ENCODE data around the gene MAN2A1. TPM values are rescaled to one million over a fixed set of nuclear protein-coding genes. Genes with fewer than 3 reads are reported as not detected.

MAN2A1 gene
- total RNA-seq (2021) (128 and 138 TPM in 2 replicates), Bru-seq, nascent RNA (percentile 99 among the genes with signal in this experiment), BruChase-seq, experiment 1, labeled RNA remaining after a 2-hour chase (percentile 96 among the genes with signal in this experiment), BruChase-seq, experiment 2, labeled RNA remaining after a 6-hour chase (percentile 86 among the genes with signal in this experiment)
- long read RNA-seq, full-length matches to known transcripts, result 27 of 64 reads
- long read RNA-seq, partial matches to known transcripts, result 26 of 64 reads
- long read RNA-seq, other reads (novel, unspliced or antisense), result 11 of 64 reads

DNA sequence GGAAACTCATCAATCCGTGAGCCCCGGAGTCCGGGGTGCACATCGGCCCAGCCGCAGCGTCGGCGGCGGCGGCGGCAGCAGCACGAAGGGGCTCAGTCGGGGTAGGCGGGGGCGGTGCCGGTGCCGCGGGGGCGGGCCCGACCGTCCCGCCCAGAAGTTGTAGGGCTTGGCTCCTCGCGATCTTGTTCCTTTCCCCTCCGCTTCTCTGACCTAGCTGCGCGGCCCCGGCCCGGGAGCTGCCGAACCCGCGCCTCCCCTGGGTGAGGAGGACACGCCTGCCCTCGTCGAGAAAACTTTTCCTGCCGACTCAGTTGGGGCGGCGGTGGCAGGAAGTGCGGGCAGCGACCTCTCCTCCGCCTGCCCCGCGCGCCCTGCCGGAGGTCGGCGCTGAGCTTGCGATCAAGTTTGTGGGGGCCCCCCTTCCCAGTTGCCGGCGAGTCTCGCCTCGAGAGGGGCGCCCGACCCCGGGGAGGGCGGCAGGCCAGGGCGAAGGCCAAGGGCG lies at the start of gene MAN2A1:
Gene MAN2A1 (plus strand): TSS at position 188 of the 502 bp plus-strand sequence. CDS start 491 bp downstream, outside the sequence.
- BruUV-seq (replicated peaks), result no TSS peak
- CTCF ChIA-PET, result no interaction called here
- Histone ChIP-seq H3K4me1 (ENCODE audit: insufficient read depth, low read length, poor library complexity, severe bottlenecking) (peaks cover 35% of the 10 kb centered on the region), H3K9me3 (ENCODE audit: low read depth, low read length, poor library complexity, severe bottlenecking) (peaks cover 8% of the 10 kb centered on the region), H3K36me3 (ENCODE audit: insufficient read depth, low read length, poor library complexity, severe bottlenecking) (no peaks in the 10 kb centered on the region), H3K27me3 (replicated peaks; ENCODE audit: insufficient read depth, low read depth, low read length, poor library complexity) (no peaks in the 10 kb centered on the region), H3K4me3 (ENCODE audit: low read depth, low read length, poor library complexity, severe bottlenecking) (peak within 1 kb of the TSS; percentile 91), H3K27ac (ENCODE audit: low read depth, low read length, poor library complexity, severe bottlenecking) (peak within 1 kb of the TSS; percentile 95)
- DNase-seq (ENCODE audit: low spot score), result peak; percentile 84
- POLR2A ChIA-PET (ENCODE audit: low non-redundant PET), result interaction anchor here (0.7 kb wide), 1 partner anchor 1048 kb away, joined by 4 read pairs; no protein-coding TSS in a partner anchor
- TF ChIP-seq EZH2 (IDR thresholded peaks at IDR 0.05; ENCODE audit: borderline replicate concordance, low read depth, low read length, poor library complexity, severe bottlenecking), result no peak
- TF ChIP-seq, protein P1, sequence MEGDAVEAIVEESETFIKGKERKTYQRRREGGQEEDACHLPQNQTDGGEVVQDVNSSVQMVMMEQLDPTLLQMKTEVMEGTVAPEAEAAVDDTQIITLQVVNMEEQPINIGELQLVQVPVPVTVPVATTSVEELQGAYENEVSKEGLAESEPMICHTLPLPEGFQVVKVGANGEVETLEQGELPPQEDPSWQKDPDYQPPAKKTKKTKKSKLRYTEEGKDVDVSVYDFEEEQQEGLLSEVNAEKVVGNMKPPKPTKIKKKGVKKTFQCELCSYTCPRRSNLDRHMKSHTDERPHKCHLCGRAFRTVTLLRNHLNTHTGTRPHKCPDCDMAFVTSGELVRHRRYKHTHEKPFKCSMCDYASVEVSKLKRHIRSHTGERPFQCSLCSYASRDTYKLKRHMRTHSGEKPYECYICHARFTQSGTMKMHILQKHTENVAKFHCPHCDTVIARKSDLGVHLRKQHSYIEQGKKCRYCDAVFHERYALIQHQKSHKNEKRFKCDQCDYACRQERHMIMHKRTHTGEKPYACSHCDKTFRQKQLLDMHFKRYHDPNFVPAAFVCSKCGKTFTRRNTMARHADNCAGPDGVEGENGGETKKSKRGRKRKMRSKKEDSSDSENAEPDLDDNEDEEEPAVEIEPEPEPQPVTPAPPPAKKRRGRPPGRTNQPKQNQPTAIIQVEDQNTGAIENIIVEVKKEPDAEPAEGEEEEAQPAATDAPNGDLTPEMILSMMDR (conservative IDR thresholded peaks at IDR 0.05; ENCODE audit: low read depth, low read length), result no peak
- intact Hi-C loops (cut with micrococcal nuclease; ENCODE audit: unreplicated experiment), result loop anchor here (1.0 to 10.0 kb wide), 12 partner anchors 45 to 1205 kb away; partner anchors contain the start of gene PJA2

DNA sequence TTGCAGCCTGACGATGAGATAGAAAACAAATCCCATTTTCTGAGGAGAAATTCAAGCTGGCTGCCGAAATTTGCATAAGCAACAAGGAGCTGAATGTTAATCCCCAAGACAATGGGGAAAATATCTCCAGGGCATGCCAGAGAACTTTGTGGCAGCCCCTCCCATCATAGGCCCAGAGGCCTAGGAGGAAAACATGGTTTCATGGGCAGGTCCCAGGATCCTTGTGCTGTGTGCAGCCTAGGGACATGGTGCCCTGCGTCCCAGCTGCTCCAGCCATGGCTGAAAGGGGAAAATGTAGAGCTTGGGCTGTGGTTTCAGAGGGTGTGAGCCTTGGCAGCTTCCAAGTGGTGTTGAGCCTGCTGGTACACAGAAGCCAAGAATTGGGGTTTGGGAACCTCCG lies 48.8 kb upstream of the MAN2A1 start:
- Histone ChIP-seq H3K27me3 (replicated peaks; ENCODE audit: insufficient read depth, low read depth, low read length, poor library complexity) (no peaks in the 10 kb centered on the region), H3K27ac (ENCODE audit: low read depth, low read length, poor library complexity, severe bottlenecking) (no peak overlapping the region), H3K36me3 (ENCODE audit: insufficient read depth, low read length, poor library complexity, severe bottlenecking) (no peaks in the 10 kb centered on the region), H3K4me3 (ENCODE audit: low read depth, low read length, poor library complexity, severe bottlenecking) (no peak overlapping the region), H3K4me1 (ENCODE audit: insufficient read depth, low read length, poor library complexity, severe bottlenecking) (peaks cover 39% of the 10 kb centered on the region), H3K9me3 (ENCODE audit: low read depth, low read length, poor library complexity, severe bottlenecking) (peaks cover 5% of the 10 kb centered on the region)
- ChIA-PET POLR2A (ENCODE audit: low non-redundant PET) (no interaction called here), CTCF (no interaction called here)
- intact Hi-C loops (cut with micrococcal nuclease; ENCODE audit: unreplicated experiment), result no loop called here
- no peak for DNase-seq (ENCODE audit: low spot score)
- TF ChIP-seq EZH2 (IDR thresholded peaks at IDR 0.05; ENCODE audit: borderline replicate concordance, low read depth, low read length, poor library complexity, severe bottlenecking), result no peak
- TF ChIP-seq, protein P1 (conservative IDR thresholded peaks at IDR 0.05; ENCODE audit: low read depth, low read length), result no peak
- BruUV-seq (replicated peaks), result no TSS peak

DNA sequence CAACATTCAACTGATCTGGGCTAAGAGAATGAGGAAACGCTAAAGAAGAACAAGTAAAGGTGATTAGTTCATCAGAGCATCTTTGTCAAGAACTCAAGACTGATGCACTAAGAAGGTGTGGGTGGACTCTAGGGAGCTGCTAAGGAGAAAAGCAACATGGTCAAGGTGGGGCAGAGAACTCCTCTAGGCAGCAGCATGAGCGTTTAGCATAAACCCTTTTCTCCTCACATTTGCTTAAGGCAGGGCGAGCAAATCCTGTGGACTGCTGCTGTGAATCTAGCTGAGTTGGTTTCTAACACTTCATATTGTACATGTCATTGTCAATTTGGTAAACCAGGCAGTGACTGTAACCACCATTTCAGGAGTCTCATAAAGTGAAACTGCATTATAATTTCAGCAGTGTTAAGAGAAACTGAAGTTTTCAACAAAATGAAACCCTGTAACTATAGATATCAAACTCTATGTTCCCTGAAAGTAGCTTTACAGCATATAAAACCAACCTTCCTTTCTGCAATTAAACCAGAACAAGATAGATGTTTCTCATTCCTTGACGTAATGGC lies 45.9 kb upstream of the MAN2A1 start:
- Histone ChIP-seq H3K27ac (ENCODE audit: low read depth, low read length, poor library complexity, severe bottlenecking) (peak overlapping the region; percentile 97), H3K4me3 (ENCODE audit: low read depth, low read length, poor library complexity, severe bottlenecking) (peak overlapping the region; percentile 6), H3K27me3 (replicated peaks; ENCODE audit: insufficient read depth, low read depth, low read length, poor library complexity) (no peaks in the 10 kb centered on the region), H3K4me1 (ENCODE audit: insufficient read depth, low read length, poor library complexity, severe bottlenecking) (peaks cover 49% of the 10 kb centered on the region), H3K36me3 (ENCODE audit: insufficient read depth, low read length, poor library complexity, severe bottlenecking) (no peaks in the 10 kb centered on the region), H3K9me3 (ENCODE audit: low read depth, low read length, poor library complexity, severe bottlenecking) (peaks cover 5% of the 10 kb centered on the region)
- DNase-seq (ENCODE audit: low spot score), result peak; percentile 32
- no TSS peak for BruUV-seq (replicated peaks)
- intact Hi-C loops (cut with micrococcal nuclease; ENCODE audit: unreplicated experiment), result loop anchor here (2.0 kb wide), 2 partner anchors 33 to 45 kb away; partner anchors contain the start of gene MAN2A1
- CTCF ChIA-PET, result interaction anchor here (0.6 kb wide), 1 partner anchor 285 kb away, joined by 3 read pairs; no protein-coding TSS in a partner anchor
- POLR2A ChIA-PET (ENCODE audit: low non-redundant PET), result interaction anchor here (0.7 kb wide), 1 partner anchor 32 kb away, joined by 3 read pairs; no protein-coding TSS in a partner anchor
- TF ChIP-seq, protein P1 (conservative IDR thresholded peaks at IDR 0.05; ENCODE audit: low read depth, low read length), result no peak
- TF ChIP-seq EZH2 (IDR thresholded peaks at IDR 0.05; ENCODE audit: borderline replicate concordance, low read depth, low read length, poor library complexity, severe bottlenecking), result no peak
